ENCODE data around the gene TMX4.
A peak's percentile ranks its signal among the peaks of the same experiment; 100 is the strongest.

TMX4 gene

DNA sequence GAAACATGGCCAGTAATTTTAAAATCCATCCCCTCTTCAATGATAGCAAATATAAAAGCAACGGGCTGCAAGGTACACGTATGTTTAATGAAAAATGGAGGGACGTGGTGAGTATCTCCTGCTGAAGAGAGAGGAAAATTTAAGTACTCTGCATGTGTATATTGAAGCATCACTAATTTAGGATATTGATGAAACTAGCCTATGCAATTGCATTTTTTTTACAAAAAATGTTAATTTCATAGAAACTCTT, 362 bp upstream of the TMX4 start:
- ChIA-PET CTCF (interaction anchor here (1.1 to 2.3 kb wide), 4 partner anchors 11 to 703 kb away, joined by 3 to 8 read pairs (median 6); no protein-coding TSS in a partner anchor), POLR2A (interaction anchor here (0.6 kb wide), 1 partner anchor 370 kb away, joined by 3 read pairs; no protein-coding TSS in a partner anchor)
- WGBS (ENCODE audit: insufficient coverage) = no CpG with 5 or more reads among the region's 3 CpGs
- peak overlapping the region; percentile 70 to 91 (median 81) for H3K4me3 ChIP-seq (ENCODE audit: control insufficient read depth in 1 of 7, extremely low read depth in 1 of 7, insufficient read depth in 4 of 7, low read depth in 2 of 7, low read length in 6 of 7)
- no peak for DNase-seq
- no peaks in the 10 kb centered on the region for H3K9me3 ChIP-seq (ENCODE audit: control extremely low read depth in 1 of 5, control insufficient read depth in 4 of 5, insufficient read depth in 2 of 5, low read depth in 1 of 5, low read length in 4 of 5)
- H3K27ac ChIP-seq (ENCODE audit: insufficient read depth in 1 of 2, low read depth in 1 of 2, low read length in 2 of 2, poor library complexity in 1 of 2, severe bottlenecking in 2 of 2) = peak overlapping the region; percentile 75 to 91
- H3K27me3 ChIP-seq (replicated peaks in 2 of 5; ENCODE audit: control insufficient read depth in 4 of 5, insufficient read depth in 5 of 5, low read length in 4 of 5) = no peaks in the 10 kb centered on the region
- peaks cover 18 to 42% (median 29%) of the 10 kb centered on the region in 4 experiments for H3K4me1 ChIP-seq (ENCODE audit: control extremely low read depth in 1 of 4, control insufficient read depth in 4 of 4, insufficient read depth in 4 of 4, low read length in 3 of 4)
- H3K36me3 ChIP-seq (ENCODE audit: control insufficient read depth in 4 of 4, insufficient read depth in 4 of 4, low read length in 3 of 4) = peaks cover 0 to 3% (median 0%) of the 10 kb centered on the region in 4 experiments

DNA sequence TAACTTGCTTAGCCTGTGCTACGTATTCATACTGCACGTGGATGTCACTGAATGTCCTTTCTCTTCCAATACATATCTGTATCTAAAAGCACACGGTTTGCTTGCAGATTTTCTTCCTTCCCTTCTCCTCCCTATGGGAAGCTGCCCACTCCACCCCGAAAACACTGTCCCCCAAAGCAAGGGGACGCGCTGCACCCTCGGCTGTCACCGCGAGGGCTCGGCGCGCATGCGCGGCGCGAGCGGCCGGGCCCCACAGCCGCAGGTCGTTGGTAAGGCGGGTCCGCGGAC, 659 bp downstream of the TMX4 start:
- Histone ChIP-seq H3K9me3 (ENCODE audit: control extremely low read depth in 1 of 5, control insufficient read depth in 4 of 5, insufficient read depth in 2 of 5, low read depth in 1 of 5, low read length in 4 of 5) (no peaks in the 10 kb centered on the region), H3K4me3 (ENCODE audit: control insufficient read depth in 1 of 7, extremely low read depth in 1 of 7, insufficient read depth in 4 of 7, low read depth in 2 of 7, low read length in 6 of 7) (peak overlapping the region; percentile 70 to 91 (median 81)), H3K27me3 (replicated peaks in 2 of 5; ENCODE audit: control insufficient read depth in 4 of 5, insufficient read depth in 5 of 5, low read length in 4 of 5) (no peaks in the 10 kb centered on the region), H3K36me3 (ENCODE audit: control insufficient read depth in 4 of 4, insufficient read depth in 4 of 4, low read length in 3 of 4) (peaks cover 0 to 3% (median 0%) of the 10 kb centered on the region in 4 experiments), H3K4me1 (ENCODE audit: control extremely low read depth in 1 of 4, control insufficient read depth in 4 of 4, insufficient read depth in 4 of 4, low read length in 3 of 4) (peaks cover 18 to 42% (median 29%) of the 10 kb centered on the region in 4 experiments), H3K27ac (ENCODE audit: insufficient read depth in 1 of 2, low read depth in 1 of 2, low read length in 2 of 2, poor library complexity in 1 of 2, severe bottlenecking in 2 of 2) (peak overlapping the region; percentile 75 to 91)
- WGBS (ENCODE audit: insufficient coverage) = 0% methylated on average over 17 of the region's 23 CpGs
- DNase-seq = peak; percentile 70 to 84 (median 83)
- ChIA-PET CTCF (interaction anchor here (1.2 kb wide), 1 partner anchor 16 kb away, joined by 3 read pairs; no protein-coding TSS in a partner anchor), POLR2A (no interaction called here)

DNA sequence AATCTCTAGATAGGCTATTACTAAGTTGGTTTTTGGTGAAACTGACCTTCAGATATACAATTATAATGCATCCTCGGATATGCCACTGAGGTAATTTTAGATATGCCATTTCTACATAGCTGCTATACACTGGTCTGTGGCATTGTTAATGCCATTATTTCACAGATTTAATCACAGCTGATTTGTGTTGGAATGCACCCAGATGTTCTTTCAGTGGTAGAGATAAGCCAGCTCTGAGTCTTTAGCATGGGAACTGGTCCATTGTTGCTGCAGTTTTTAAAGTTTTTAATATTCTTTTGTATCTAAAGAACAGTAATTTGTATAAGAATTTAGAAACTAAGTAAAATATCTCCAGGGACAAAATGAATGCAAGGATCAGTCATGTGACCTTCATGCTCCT, 6.8 kb downstream of the TMX4 start:
- CTCF ChIA-PET = interaction anchor here (1.2 to 1.6 kb wide), 2 partner anchors 12 to 14 kb away, joined by 3 read pairs; no protein-coding TSS in a partner anchor
- H3K4me3 ChIP-seq (ENCODE audit: control insufficient read depth in 1 of 7, extremely low read depth in 1 of 7, insufficient read depth in 4 of 7, low read depth in 2 of 7, low read length in 6 of 7) = no peak overlapping the region
- WGBS (ENCODE audit: insufficient coverage) = 100% methylated on average over 1 of the region's 1 CpG
- no peak overlapping the region for H3K27ac ChIP-seq (ENCODE audit: insufficient read depth in 1 of 2, low read depth in 1 of 2, low read length in 2 of 2, poor library complexity in 1 of 2, severe bottlenecking in 2 of 2)
- H3K4me1 ChIP-seq (ENCODE audit: control extremely low read depth in 1 of 4, control insufficient read depth in 4 of 4, insufficient read depth in 4 of 4, low read length in 3 of 4) = peaks cover under 1 to 8% (median 4%) of the 10 kb centered on the region in 4 experiments
- POLR2A ChIA-PET = no interaction called here
- no peaks in the 10 kb centered on the region for H3K9me3 ChIP-seq (ENCODE audit: control extremely low read depth in 1 of 5, control insufficient read depth in 4 of 5, insufficient read depth in 2 of 5, low read depth in 1 of 5, low read length in 4 of 5)
- DNase-seq = peak in 1 of 3 donors; percentile 16
- H3K36me3 ChIP-seq (ENCODE audit: control insufficient read depth in 4 of 4, insufficient read depth in 4 of 4, low read length in 3 of 4) = peaks cover 0 to 13% (median 8%) of the 10 kb centered on the region in 4 experiments
- no peaks in the 10 kb centered on the region for H3K27me3 ChIP-seq (replicated peaks in 2 of 5; ENCODE audit: control insufficient read depth in 4 of 5, insufficient read depth in 5 of 5, low read length in 4 of 5)

DNA sequence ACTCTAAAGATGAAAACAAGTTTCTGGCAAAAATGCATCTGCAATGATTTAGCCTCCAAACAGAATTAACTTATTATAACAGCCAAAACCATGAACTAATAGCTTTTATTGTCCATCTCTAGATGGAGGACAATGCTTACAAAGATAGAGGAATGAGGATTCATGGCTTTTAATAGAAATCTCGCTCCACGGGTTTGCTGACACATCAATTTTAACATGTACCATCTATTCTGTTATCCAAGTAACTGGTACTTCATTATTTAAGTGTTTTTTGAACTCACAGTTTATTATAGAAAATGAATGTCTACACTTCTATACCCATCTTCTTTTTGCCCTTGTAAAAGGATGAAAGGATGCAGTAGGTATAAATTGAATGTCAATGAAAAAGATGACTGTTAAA, 10.8 kb downstream of the TMX4 start:
- Histone ChIP-seq H3K27ac (ENCODE audit: insufficient read depth in 1 of 2, low read depth in 1 of 2, low read length in 2 of 2, poor library complexity in 1 of 2, severe bottlenecking in 2 of 2) (no peak overlapping the region), H3K36me3 (ENCODE audit: control insufficient read depth in 4 of 4, insufficient read depth in 4 of 4, low read length in 3 of 4) (peaks cover 2 to 22% (median 9%) of the 10 kb centered on the region in 4 experiments), H3K27me3 (replicated peaks in 2 of 5; ENCODE audit: control insufficient read depth in 4 of 5, insufficient read depth in 5 of 5, low read length in 4 of 5) (no peaks in the 10 kb centered on the region), H3K9me3 (ENCODE audit: control extremely low read depth in 1 of 5, control insufficient read depth in 4 of 5, insufficient read depth in 2 of 5, low read depth in 1 of 5, low read length in 4 of 5) (no peaks in the 10 kb centered on the region), H3K4me1 (ENCODE audit: control extremely low read depth in 1 of 4, control insufficient read depth in 4 of 4, insufficient read depth in 4 of 4, low read length in 3 of 4) (no peaks in the 10 kb centered on the region), H3K4me3 (ENCODE audit: control insufficient read depth in 1 of 7, extremely low read depth in 1 of 7, insufficient read depth in 4 of 7, low read depth in 2 of 7, low read length in 6 of 7) (no peak overlapping the region)
- POLR2A ChIA-PET = no interaction called here
- WGBS (ENCODE audit: insufficient coverage) = no CpG with 5 or more reads among the region's 2 CpGs
- DNase-seq = no peak
- CTCF ChIA-PET = interaction anchor here (1.7 to 3.2 kb wide), 2 partner anchors 9 to 713 kb away, joined by 3 to 8 read pairs; no protein-coding TSS in a partner anchor

DNA sequence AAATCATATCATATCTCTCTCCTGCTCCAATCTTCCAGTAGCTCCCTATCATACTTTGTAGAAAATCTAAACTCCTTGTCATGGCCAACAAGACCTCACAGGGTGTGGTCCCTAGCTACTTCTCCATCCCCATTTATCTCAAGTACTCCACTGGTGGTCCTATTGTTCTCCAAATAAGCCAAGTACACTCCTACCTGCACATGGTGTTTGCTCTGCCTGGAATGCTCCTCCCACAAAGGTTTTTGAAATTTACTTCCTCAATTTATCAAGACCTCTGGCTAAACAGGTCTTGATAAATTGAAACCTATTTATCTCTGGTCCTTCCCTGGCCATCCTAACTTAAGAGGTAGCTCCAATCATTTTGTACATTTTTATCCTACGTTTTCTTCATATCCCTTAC, 12.1 kb downstream of the TMX4 start:
- no peak overlapping the region for H3K27ac ChIP-seq (ENCODE audit: insufficient read depth in 1 of 2, low read depth in 1 of 2, low read length in 2 of 2, poor library complexity in 1 of 2, severe bottlenecking in 2 of 2)
- ChIA-PET CTCF (interaction anchor here (1.0 to 1.3 kb wide), 2 partner anchors 9 to 749 kb away, joined by 3 to 11 read pairs; no protein-coding TSS in a partner anchor), POLR2A (no interaction called here)
- H3K9me3 ChIP-seq (ENCODE audit: control extremely low read depth in 1 of 5, control insufficient read depth in 4 of 5, insufficient read depth in 2 of 5, low read depth in 1 of 5, low read length in 4 of 5) = no peaks in the 10 kb centered on the region
- no peak overlapping the region for H3K4me3 ChIP-seq (ENCODE audit: control insufficient read depth in 1 of 7, extremely low read depth in 1 of 7, insufficient read depth in 4 of 7, low read depth in 2 of 7, low read length in 6 of 7)
- H3K27me3 ChIP-seq (replicated peaks in 2 of 5; ENCODE audit: control insufficient read depth in 4 of 5, insufficient read depth in 5 of 5, low read length in 4 of 5) = no peaks in the 10 kb centered on the region
- no peaks in the 10 kb centered on the region for H3K4me1 ChIP-seq (ENCODE audit: control extremely low read depth in 1 of 4, control insufficient read depth in 4 of 4, insufficient read depth in 4 of 4, low read length in 3 of 4)
- WGBS (ENCODE audit: insufficient coverage) = no CpG with 5 or more reads among the region's 1 CpG
- DNase-seq = peak in 2 of 3 donors; percentile 29 to 40
- H3K36me3 ChIP-seq (ENCODE audit: control insufficient read depth in 4 of 4, insufficient read depth in 4 of 4, low read length in 3 of 4) = peaks cover 4 to 22% (median 9%) of the 10 kb centered on the region in 4 experiments

DNA sequence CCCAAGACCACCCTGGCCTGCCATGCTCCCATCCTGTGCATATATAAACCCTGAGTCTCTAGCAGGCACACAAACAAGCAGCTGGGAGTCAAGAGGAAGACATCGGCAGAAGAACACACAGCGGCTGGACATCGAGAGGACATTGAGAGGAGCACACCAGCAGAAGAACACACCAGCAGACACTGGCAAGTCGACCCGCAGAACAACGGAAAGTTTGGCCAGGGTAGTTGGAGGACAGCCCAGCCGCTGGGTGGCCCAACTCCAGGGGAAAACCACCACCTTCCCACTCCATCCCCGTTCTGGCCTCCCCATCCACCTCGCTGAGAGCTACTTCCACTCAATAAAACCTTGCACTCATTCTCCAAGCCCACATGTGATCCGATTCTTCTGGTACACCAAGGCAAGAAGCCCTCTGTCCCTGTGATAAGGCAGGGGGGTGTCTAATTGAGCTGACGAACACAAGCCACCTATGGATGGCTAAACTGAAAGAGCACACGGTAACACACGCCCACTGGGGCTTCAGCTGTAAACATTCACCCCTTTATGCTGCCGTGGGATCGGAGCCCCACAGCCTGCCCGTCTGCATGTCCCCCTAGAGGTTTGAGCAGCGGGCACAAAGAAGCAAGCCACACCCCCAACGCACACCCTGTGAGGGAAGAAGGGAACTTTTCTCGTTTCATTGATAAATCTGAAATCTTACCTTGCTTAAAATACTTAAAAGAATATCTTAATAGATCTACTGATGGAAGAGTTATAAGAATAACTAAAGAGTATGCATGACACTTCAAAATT, 13.8 kb downstream of the TMX4 start:
- ChIA-PET POLR2A (no interaction called here), CTCF (interaction anchor here (1.1 kb wide), 1 partner anchor 715 kb away, joined by 3 read pairs; no protein-coding TSS in a partner anchor)
- 95% methylated on average over 16 of the region's 19 CpGs for WGBS (ENCODE audit: insufficient coverage)
- H3K4me1 ChIP-seq (ENCODE audit: control extremely low read depth in 1 of 4, control insufficient read depth in 4 of 4, insufficient read depth in 4 of 4, low read length in 3 of 4) = no peaks in the 10 kb centered on the region
- no peaks in the 10 kb centered on the region for H3K9me3 ChIP-seq (ENCODE audit: control extremely low read depth in 1 of 5, control insufficient read depth in 4 of 5, insufficient read depth in 2 of 5, low read depth in 1 of 5, low read length in 4 of 5)
- H3K4me3 ChIP-seq (ENCODE audit: control insufficient read depth in 1 of 7, extremely low read depth in 1 of 7, insufficient read depth in 4 of 7, low read depth in 2 of 7, low read length in 6 of 7) = no peak overlapping the region
- H3K27ac ChIP-seq (ENCODE audit: insufficient read depth in 1 of 2, low read depth in 1 of 2, low read length in 2 of 2, poor library complexity in 1 of 2, severe bottlenecking in 2 of 2) = no peak overlapping the region
- DNase-seq = no peak
- H3K27me3 ChIP-seq (replicated peaks in 2 of 5; ENCODE audit: control insufficient read depth in 4 of 5, insufficient read depth in 5 of 5, low read length in 4 of 5) = no peaks in the 10 kb centered on the region
- H3K36me3 ChIP-seq (ENCODE audit: control insufficient read depth in 4 of 4, insufficient read depth in 4 of 4, low read length in 3 of 4) = peaks cover 4 to 26% (median 10%) of the 10 kb centered on the region in 4 experiments

DNA sequence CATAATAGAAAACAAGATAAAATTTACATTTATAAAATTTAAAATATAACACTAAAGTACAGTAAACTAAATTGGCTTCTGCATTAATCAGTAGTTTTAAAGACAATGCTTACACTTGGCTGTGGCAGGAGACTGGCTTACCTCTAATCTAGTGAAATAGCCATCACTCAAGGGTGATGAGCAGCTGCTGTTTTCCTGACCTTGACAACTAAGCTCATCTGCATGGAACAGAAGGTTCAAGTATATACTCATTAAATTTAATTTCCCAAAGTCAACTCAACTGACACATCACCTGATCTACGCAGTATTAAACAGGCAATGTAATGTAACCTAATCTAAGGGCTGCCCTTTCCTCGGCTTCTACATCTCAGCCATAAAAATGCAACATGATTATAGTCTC, 14.5 kb downstream of the TMX4 start:
- no peak for DNase-seq
- CTCF ChIA-PET = interaction anchor here (1.1 kb wide), 1 partner anchor 716 kb away, joined by 3 read pairs; no protein-coding TSS in a partner anchor
- Histone ChIP-seq H3K9me3 (ENCODE audit: control extremely low read depth in 1 of 5, control insufficient read depth in 4 of 5, insufficient read depth in 2 of 5, low read depth in 1 of 5, low read length in 4 of 5) (no peaks in the 10 kb centered on the region), H3K4me1 (ENCODE audit: control extremely low read depth in 1 of 4, control insufficient read depth in 4 of 4, insufficient read depth in 4 of 4, low read length in 3 of 4) (no peaks in the 10 kb centered on the region), H3K27me3 (replicated peaks in 2 of 5; ENCODE audit: control insufficient read depth in 4 of 5, insufficient read depth in 5 of 5, low read length in 4 of 5) (no peaks in the 10 kb centered on the region), H3K27ac (ENCODE audit: insufficient read depth in 1 of 2, low read depth in 1 of 2, low read length in 2 of 2, poor library complexity in 1 of 2, severe bottlenecking in 2 of 2) (no peak overlapping the region), H3K4me3 (ENCODE audit: control insufficient read depth in 1 of 7, extremely low read depth in 1 of 7, insufficient read depth in 4 of 7, low read depth in 2 of 7, low read length in 6 of 7) (no peak overlapping the region), H3K36me3 (ENCODE audit: control insufficient read depth in 4 of 4, insufficient read depth in 4 of 4, low read length in 3 of 4) (peaks cover 10 to 33% (median 16%) of the 10 kb centered on the region in 4 experiments)
- POLR2A ChIA-PET = no interaction called here
- no CpG with 5 or more reads among the region's 2 CpGs for WGBS (ENCODE audit: insufficient coverage)
